22Rv1 (cell line): ENCODE results near the gene ALAS2.

Source experiments
- ZFX ChIP-seq: fragments of 450-650 bp; IDR thresholded peaks from 2 replicates; pipeline ENCODE4 v1.6.1; 2017; ENCODE audit warnings: antibody characterized with exemption, borderline replicate concordance
- TF ChIP-seq, protein P1 (sequence below): fragments of 450-650 bp; IDR thresholded peaks from 2 replicates; pipeline ENCODE4 v1.5.1; 2017; ENCODE audit warnings: mild to moderate bottlenecking

DNA sequence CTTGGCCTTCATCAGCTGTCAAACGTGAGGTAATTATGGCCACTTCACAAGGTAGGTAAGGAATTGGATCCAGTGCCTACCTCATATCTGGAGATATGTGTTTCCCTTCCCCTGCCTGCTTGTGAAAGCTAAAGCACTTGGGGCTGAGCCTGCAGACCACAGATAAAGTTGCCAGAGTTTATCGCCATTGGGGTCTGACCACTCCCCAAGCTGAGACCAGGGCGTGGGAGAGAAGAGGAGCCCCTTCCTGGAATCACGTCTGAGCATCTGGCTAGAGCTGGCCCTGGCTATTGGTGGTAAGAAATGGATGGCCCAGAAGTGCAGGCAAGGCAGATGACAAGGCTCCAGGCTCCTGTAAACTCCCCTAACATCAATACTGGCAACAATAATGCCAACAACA lies 2.7 kb downstream of the ALAS2 start:
- TF ChIP-seq, protein P1, sequence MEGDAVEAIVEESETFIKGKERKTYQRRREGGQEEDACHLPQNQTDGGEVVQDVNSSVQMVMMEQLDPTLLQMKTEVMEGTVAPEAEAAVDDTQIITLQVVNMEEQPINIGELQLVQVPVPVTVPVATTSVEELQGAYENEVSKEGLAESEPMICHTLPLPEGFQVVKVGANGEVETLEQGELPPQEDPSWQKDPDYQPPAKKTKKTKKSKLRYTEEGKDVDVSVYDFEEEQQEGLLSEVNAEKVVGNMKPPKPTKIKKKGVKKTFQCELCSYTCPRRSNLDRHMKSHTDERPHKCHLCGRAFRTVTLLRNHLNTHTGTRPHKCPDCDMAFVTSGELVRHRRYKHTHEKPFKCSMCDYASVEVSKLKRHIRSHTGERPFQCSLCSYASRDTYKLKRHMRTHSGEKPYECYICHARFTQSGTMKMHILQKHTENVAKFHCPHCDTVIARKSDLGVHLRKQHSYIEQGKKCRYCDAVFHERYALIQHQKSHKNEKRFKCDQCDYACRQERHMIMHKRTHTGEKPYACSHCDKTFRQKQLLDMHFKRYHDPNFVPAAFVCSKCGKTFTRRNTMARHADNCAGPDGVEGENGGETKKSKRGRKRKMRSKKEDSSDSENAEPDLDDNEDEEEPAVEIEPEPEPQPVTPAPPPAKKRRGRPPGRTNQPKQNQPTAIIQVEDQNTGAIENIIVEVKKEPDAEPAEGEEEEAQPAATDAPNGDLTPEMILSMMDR, result no peak
- no peak for TF ChIP-seq ZFX
